ENCODE measurements around the gene NUP210. TPM values are rescaled to one million over a fixed set of nuclear protein-coding genes. Genes with fewer than 3 reads are reported as not detected.

Gene NUP210
- polyA plus RNA-seq, 1 experiment = 0.32 TPM

DNA sequence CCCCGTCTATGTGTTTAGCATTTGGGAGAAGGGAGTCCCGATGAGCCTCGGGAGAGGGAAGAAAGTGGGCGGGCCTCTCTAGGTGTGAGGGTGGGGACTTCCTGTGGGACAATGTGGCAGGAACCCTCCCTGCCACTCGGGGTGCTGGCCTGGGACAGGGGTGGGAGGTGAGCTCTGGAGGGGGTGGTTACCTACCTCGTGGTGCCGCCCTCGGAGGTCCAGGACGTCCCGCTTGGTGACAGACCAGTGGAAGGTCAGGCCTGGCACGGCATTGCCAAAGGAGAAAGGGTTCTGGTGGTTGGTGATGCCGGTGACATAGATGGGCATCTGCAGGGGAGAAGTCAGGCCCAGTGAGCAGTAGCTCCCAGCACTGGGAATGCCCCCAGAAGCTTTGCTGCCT is 83.5 kb downstream of the NUP210 start:
- no peak for DNase-seq (ENCODE audit: low read depth)
- TF ChIP-seq, protein P1, sequence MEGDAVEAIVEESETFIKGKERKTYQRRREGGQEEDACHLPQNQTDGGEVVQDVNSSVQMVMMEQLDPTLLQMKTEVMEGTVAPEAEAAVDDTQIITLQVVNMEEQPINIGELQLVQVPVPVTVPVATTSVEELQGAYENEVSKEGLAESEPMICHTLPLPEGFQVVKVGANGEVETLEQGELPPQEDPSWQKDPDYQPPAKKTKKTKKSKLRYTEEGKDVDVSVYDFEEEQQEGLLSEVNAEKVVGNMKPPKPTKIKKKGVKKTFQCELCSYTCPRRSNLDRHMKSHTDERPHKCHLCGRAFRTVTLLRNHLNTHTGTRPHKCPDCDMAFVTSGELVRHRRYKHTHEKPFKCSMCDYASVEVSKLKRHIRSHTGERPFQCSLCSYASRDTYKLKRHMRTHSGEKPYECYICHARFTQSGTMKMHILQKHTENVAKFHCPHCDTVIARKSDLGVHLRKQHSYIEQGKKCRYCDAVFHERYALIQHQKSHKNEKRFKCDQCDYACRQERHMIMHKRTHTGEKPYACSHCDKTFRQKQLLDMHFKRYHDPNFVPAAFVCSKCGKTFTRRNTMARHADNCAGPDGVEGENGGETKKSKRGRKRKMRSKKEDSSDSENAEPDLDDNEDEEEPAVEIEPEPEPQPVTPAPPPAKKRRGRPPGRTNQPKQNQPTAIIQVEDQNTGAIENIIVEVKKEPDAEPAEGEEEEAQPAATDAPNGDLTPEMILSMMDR (IDR thresholded peaks at IDR 0.05; ENCODE audit: insufficient read depth, low read depth, low read length) = no peak
- Histone ChIP-seq H3K27me3 (ENCODE audit: control insufficient read depth, insufficient read depth, low read length) (no peaks in the 10 kb centered on the region), H3K36me3 (ENCODE audit: control insufficient read depth, insufficient read depth, low read length) (no peaks in the 10 kb centered on the region), H3K4me3 (ENCODE audit: low read depth, low read length) (no peak overlapping the region)
- ChIA-PET CTCF (interaction anchor here (0.8 kb wide), 1 partner anchor 10 kb away, joined by 3 read pairs; no protein-coding TSS in a partner anchor), POLR2A (no interaction called here)

DNA sequence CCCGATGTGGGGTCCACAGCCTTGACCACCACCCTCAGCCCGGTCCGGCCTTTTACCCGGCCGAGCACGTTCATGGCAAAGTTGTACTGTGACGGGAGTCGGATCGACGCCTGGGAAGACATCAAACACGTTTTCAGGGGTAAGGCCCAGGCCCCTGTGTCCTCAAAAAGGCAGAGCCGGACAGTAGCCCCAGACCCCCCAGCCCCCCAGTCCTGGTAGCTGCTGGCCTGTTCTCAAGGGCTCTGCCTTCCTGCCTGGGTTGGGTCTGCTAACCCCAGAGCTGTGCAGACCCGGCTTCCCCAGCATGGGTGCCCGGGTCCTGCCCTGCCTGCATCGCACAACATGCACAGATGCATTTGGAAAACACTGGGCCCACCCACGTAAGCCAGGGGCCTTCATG is 84.6 kb downstream of the NUP210 start:
- no peaks in the 10 kb centered on the region for H3K27me3 ChIP-seq (ENCODE audit: control insufficient read depth, insufficient read depth, low read length)
- no peak overlapping the region for H3K4me3 ChIP-seq (ENCODE audit: low read depth, low read length)
- ChIA-PET POLR2A (no interaction called here), CTCF (interaction anchor here (0.8 kb wide), 1 partner anchor 9 kb away, joined by 3 read pairs; no protein-coding TSS in a partner anchor)
- H3K36me3 ChIP-seq (ENCODE audit: control insufficient read depth, insufficient read depth, low read length) = no peaks in the 10 kb centered on the region
- TF ChIP-seq, protein P1 (IDR thresholded peaks at IDR 0.05; ENCODE audit: insufficient read depth, low read depth, low read length) = no peak
- DNase-seq (ENCODE audit: low read depth) = no peak

DNA sequence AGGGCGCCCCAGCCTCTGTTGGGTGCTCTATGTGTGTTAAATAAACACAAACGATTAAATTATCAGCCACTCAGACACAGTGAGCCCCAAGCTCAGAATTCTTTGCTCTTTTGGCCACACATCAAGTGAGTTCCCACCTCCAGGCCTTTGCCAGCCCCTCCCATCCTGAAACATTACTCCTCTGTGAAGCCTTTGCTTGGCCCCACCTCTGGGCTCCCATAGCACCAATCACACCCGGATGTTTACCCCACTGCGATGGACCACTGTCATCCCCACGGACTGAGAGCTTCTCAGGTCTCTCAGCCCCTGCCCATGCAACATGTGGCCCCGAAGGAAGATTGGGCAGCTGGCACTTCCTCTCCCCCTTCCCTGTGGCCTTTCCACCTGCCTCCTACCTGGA is 85.1 kb downstream of the NUP210 start:
- no peak overlapping the region for H3K4me3 ChIP-seq (ENCODE audit: low read depth, low read length)
- no peak for DNase-seq (ENCODE audit: low read depth)
- CTCF ChIA-PET = no interaction called here
- TF ChIP-seq, protein P1 (IDR thresholded peaks at IDR 0.05; ENCODE audit: insufficient read depth, low read depth, low read length) = no peak
- no peaks in the 10 kb centered on the region for H3K27me3 ChIP-seq (ENCODE audit: control insufficient read depth, insufficient read depth, low read length)
- POLR2A ChIA-PET = no interaction called here
- no peaks in the 10 kb centered on the region for H3K36me3 ChIP-seq (ENCODE audit: control insufficient read depth, insufficient read depth, low read length)

DNA sequence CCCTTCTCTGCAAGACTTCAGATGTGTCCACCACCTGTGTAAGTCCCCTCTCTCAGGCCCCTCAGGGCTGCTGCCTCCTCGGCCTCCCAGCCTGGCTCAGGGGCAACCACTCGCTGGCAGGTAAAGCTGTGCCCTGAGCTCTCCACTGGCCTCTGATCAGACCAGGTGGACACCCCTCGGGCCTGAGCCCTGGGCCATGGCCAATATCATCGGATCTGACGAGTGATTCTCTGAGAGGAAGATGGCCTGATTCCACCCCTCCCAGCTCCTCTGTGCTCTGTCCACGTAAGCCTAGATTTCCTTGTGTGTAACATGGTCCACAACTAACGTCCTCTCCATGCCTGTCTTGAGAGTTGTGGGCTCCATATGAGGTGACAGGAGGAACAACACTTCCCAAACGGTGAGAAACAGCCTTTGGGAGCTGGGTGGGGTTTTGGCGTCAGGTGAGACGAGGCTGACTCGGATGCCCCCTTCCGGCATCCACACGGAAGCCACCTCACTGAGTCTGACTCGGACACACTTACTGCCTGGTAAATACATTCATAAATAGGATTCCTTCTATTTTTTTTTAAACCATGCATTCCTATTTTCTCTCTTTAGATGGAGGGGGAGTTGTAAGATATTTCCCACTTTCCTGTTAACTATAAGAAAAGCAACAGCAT is 86.8 kb downstream of the NUP210 start:
- Histone ChIP-seq H3K4me3 (ENCODE audit: low read depth, low read length) (no peak overlapping the region), H3K36me3 (ENCODE audit: control insufficient read depth, insufficient read depth, low read length) (no peaks in the 10 kb centered on the region), H3K27me3 (ENCODE audit: control insufficient read depth, insufficient read depth, low read length) (no peaks in the 10 kb centered on the region)
- DNase-seq (ENCODE audit: low read depth) = no peak
- TF ChIP-seq, protein P1 (IDR thresholded peaks at IDR 0.05; ENCODE audit: insufficient read depth, low read depth, low read length) = no peak
- CTCF ChIA-PET = interaction anchor here (1.5 kb wide), 1 partner anchor 11 kb away, joined by 3 read pairs; no protein-coding TSS in a partner anchor
- POLR2A ChIA-PET = no interaction called here

DNA sequence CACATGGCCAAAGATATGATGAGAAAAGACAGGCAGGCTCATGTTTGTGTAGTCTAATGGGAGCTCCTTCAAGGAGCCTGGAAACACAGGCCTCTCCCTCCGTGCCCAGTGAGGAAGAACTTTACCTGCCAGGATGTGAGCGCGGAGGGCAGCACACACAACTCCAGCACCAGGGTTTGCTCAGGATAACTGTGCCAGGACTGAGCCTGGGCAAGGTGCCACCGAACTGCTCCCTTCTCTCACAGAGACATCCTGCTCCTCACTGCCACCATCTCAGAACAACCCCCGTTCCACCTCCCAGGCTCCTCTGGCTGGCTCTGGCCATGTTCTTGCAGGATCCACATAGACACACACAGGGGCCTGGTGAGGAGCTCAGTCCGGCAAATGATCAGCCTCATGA is 87.4 kb downstream of the NUP210 start:
- no peaks in the 10 kb centered on the region for H3K27me3 ChIP-seq (ENCODE audit: control insufficient read depth, insufficient read depth, low read length)
- TF ChIP-seq, protein P1 (IDR thresholded peaks at IDR 0.05; ENCODE audit: insufficient read depth, low read depth, low read length) = no peak
- DNase-seq (ENCODE audit: low read depth) = no peak
- CTCF ChIA-PET = interaction anchor here (1.5 kb wide), 1 partner anchor 12 kb away, joined by 3 read pairs; no protein-coding TSS in a partner anchor
- H3K36me3 ChIP-seq (ENCODE audit: control insufficient read depth, insufficient read depth, low read length) = no peaks in the 10 kb centered on the region
- no peak overlapping the region for H3K4me3 ChIP-seq (ENCODE audit: low read depth, low read length)
- POLR2A ChIA-PET = no interaction called here
